ENCODE measurements around the gene DCLRE1B. TPM values are rescaled to one million over a fixed set of nuclear protein-coding genes. Genes with fewer than 3 reads are reported as not detected.
A peak's percentile ranks its signal among the peaks of the same experiment; 100 is the strongest.
"Not testable (repeated sequence)": the region's sequence is repeated elsewhere in the genome, so short reads cannot be mapped to it uniquely, and the experiment has no call there.

DCLRE1B gene
- total RNA-seq, 1 donor: 4.7 TPM

GRCh38 chr1:113945329-113945728 lies 40.2 kb downstream of the DCLRE1B start:
- H3K4me3 ChIP-seq (ENCODE audit: low read depth, low read length): no peak overlapping the region
- DNase-seq (ENCODE audit: low read depth): no peak
- no peak for TF ChIP-seq CTCF (IDR thresholded peaks at IDR 0.05; ENCODE audit: insufficient read depth, low read depth, low read length)

- DNase-seq (ENCODE audit: low read depth): no peak
- TF ChIP-seq CTCF (IDR thresholded peaks at IDR 0.05; ENCODE audit: insufficient read depth, low read depth, low read length): no peak
- H3K4me3 ChIP-seq (ENCODE audit: low read depth, low read length): no peak overlapping the region
Observed at GRCh38 chr1:113946112-113946511, 41.0 kb downstream of the DCLRE1B start.

- DNase-seq (ENCODE audit: low read depth): peak; percentile 42
- TF ChIP-seq CTCF (IDR thresholded peaks at IDR 0.05; ENCODE audit: insufficient read depth, low read depth, low read length): no peak
- H3K4me3 ChIP-seq (ENCODE audit: low read depth, low read length): no peak overlapping the region
Observed at GRCh38 chr1:113946678-113947387, 41.7 kb downstream of the DCLRE1B start.

- no peak overlapping the region for H3K4me3 ChIP-seq (ENCODE audit: low read depth, low read length)
- TF ChIP-seq CTCF (IDR thresholded peaks at IDR 0.05; ENCODE audit: insufficient read depth, low read depth, low read length): no peak
- peak; percentile 61 for DNase-seq (ENCODE audit: low read depth)
Observed at GRCh38 chr1:113947388-113948107, 42.4 kb downstream of the DCLRE1B start.

GRCh38 chr1:113948151-113948550 lies 43.0 kb downstream of the DCLRE1B start:
- peak; percentile 40 for DNase-seq (ENCODE audit: low read depth)
- H3K4me3 ChIP-seq (ENCODE audit: low read depth, low read length): not testable (repeated sequence)

- TF ChIP-seq CTCF (IDR thresholded peaks at IDR 0.05; ENCODE audit: insufficient read depth, low read depth, low read length): peak; percentile 41
- H3K4me3 ChIP-seq (ENCODE audit: low read depth, low read length): no peak overlapping the region
- no peak for DNase-seq (ENCODE audit: low read depth)
Observed at GRCh38 chr1:113949007-113949406, 43.9 kb downstream of the DCLRE1B start.

GRCh38 chr1:113950908-113951307 lies 45.8 kb downstream of the DCLRE1B start:
- H3K4me3 ChIP-seq (ENCODE audit: low read depth, low read length): no peak overlapping the region
- no peak for DNase-seq (ENCODE audit: low read depth)
- no peak for TF ChIP-seq CTCF (IDR thresholded peaks at IDR 0.05; ENCODE audit: insufficient read depth, low read depth, low read length)
